ENCODE measurements around the gene EPHB1. TPM values are rescaled to one million over a fixed set of nuclear protein-coding genes. Genes with fewer than 3 reads are reported as not detected.

Gene EPHB1
- total and polyA plus RNA-seq, 5 experiments from 2014 or later, result not detected

DNA sequence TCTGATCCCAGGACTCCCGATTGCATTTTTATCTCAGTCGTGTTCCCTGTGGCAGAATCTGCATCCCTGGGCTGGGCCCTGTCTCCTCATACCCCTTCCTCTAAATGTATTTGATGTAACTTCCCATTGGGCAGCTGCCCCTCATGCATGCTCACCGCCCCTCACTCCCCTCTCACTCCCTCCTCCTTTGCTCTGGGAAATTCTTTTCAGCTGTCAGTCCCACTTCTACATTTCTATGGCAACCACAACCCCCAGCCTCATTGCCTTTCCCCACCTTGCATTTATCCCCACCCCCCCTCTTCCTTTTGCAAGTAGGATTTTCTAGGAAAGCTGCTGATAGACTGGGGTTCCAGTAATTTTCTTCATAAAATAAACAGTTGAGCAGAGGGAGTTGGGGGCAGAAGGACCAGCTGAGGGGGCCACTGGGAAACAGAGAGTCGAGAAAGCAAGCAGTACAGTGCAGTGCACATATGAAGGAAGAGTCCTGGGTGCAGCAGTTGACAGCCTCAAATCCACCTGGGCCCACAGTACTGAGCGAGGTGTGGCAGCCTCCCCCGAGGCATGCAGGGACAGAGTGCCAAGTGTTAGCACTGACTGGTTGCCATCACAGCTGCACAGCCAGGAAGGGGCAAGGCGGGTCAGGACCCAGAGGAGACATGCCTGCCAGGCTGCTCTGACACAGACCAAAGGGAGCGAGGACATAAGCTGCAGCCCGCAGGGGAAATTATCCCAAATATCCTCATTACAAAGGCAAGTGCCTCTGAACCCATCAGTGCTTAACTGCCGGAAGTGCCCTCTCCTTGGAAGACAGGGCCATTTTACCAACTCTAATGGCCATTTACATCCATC, 476.3 kb downstream of the EPHB1 start:
- ATAC-seq, result no peak
- POLR2A ChIA-PET, result no interaction called here

DNA sequence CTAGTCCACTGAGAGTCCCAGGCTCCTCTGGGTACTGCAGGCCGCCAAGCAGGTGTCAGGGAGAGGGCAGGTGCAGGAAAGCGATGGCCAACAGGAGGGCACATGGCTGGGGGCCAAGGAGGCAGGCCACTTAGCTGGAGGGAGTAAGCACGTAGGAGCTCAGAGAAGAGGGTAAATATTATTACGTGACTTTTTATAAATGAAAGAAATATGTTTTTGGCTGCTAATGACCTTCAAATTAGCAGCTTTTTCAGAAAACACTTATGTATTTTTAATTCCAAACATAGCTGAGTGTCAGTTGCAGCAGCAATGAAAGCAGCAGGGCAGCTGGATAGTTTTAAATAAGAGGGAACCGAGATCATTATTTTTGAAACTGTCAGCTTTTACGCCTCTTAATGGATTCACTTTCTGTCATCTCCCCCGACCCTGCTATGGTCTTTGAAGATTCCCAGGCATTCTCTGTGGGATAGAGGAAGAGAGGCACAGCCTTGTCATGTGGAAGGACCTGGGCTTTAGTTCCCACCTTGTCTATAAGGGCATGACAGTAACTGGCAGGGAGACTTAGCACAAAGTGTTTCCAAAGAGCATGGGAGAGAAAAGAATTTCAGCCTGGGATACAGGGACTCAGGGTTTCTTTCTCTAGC, 477.1 kb downstream of the EPHB1 start:
- H3K27ac Mint-ChIP-seq, result no peak overlapping the region
- no peak for ATAC-seq
- peaks cover 0 to 4% (median 0%) of the 10 kb centered on the region in 9 donors for H3K9me3 Mint-ChIP-seq
- H3K4me3 Mint-ChIP-seq, result no peak overlapping the region
- DNase-seq, result no peak
- peaks cover 0 to 7% (median 4%) of the 10 kb centered on the region in 5 donors for H3K27me3 Mint-ChIP-seq
- POLR2A ChIA-PET, result no interaction called here
- no peaks in the 10 kb centered on the region for H3K4me1 Mint-ChIP-seq
- no peaks in the 10 kb centered on the region for H3K36me3 Mint-ChIP-seq

More for the DNA sequence above, 476.3 kb downstream of the EPHB1 start:
- Mint-ChIP-seq H3K27ac (no peak overlapping the region), H3K4me1 (no peaks in the 10 kb centered on the region), H3K9me3 (peaks cover 0 to 4% (median 0%) of the 10 kb centered on the region in 9 donors), H3K27me3 (peaks cover 0 to 7% (median 4%) of the 10 kb centered on the region in 5 donors), H3K36me3 (no peaks in the 10 kb centered on the region), H3K4me3 (no peak overlapping the region)
- DNase-seq, result no peak

DNA sequence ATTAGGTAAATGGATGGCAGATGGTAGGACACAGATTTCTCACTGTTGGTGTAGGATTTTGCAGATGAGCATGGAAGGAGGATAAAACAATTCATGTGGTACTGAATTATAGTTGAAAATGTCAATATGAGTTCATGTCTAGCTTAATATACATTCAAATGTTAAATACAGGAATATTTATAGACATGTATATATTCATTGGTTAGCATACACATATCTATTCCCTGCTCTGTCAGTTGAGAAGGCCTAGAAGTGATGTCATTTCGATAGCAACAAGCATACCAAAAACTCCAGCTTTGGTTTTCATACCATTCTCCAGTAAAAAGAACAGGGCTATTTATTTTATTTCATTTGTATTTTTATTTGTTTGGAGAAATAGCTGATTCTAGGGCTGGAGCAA, 497.1 kb downstream of the EPHB1 start:
- POLR2A ChIA-PET, result no interaction called here
- H3K27me3 Mint-ChIP-seq, result no peaks in the 10 kb centered on the region

DNA sequence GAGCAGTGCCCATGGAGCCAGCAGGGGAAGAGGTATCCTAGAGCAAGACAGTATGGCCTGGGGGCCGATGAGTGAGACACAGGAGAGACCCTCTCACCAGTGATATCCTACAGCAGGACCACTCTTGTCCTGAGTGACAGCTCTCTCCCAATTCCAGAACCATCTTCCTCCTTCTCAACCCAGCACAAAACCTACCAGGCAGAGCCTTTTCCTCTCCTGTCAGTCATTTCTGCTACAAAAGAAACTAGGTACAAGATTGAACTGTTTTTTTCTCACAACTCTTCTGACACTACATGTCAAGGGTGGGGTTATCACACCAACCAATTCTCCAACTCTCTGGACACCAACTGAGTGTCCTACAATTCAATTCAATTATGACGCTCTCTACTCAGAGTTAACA, 506.6 kb downstream of the EPHB1 start:
- POLR2A ChIA-PET, result no interaction called here
- peaks cover 0 to 18% (median 0%) of the 10 kb centered on the region in 9 donors for H3K9me3 Mint-ChIP-seq
- H3K36me3 Mint-ChIP-seq, result no peaks in the 10 kb centered on the region
- DNase-seq, result no peak
- no peak overlapping the region for H3K4me3 Mint-ChIP-seq
- no peak for ATAC-seq
- no peaks in the 10 kb centered on the region for H3K4me1 Mint-ChIP-seq
- H3K27ac Mint-ChIP-seq, result no peak overlapping the region
- peaks cover 0 to 6% (median 0%) of the 10 kb centered on the region in 5 donors for H3K27me3 Mint-ChIP-seq

More for the DNA sequence above, 497.1 kb downstream of the EPHB1 start:
- Mint-ChIP-seq H3K4me1 (no peaks in the 10 kb centered on the region), H3K9me3 (peaks cover 0 to 8% (median 2%) of the 10 kb centered on the region in 9 donors), H3K27ac (no peak overlapping the region), H3K36me3 (no peaks in the 10 kb centered on the region), H3K4me3 (no peak overlapping the region)
- ATAC-seq (no peak), DNase-seq (no peak)

DNA sequence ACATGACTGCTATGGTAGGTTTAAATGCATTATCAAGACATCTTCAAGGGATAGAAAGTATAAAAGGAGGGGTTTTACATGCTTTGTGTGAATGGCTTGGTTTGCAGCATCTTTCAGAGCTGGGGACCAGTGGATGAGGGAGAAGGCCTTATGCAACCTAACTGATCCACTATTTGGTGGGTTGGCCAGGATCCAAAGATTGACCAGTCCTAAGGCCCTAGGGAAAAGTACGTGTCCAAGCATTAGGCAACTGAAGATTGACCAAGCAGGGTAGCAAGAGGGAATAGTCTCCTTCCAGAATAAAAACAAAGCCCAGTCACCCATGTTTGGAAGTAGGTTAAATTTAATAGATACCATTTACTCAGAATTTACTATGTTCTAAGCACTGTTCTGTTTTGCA, 509.3 kb downstream of the EPHB1 start:
- Mint-ChIP-seq H3K36me3 (no peaks in the 10 kb centered on the region), H3K27ac (no peak overlapping the region), H3K9me3 (peaks cover 0 to 18% (median 1%) of the 10 kb centered on the region in 9 donors), H3K4me1 (no peaks in the 10 kb centered on the region), H3K4me3 (no peak overlapping the region), H3K27me3 (peaks cover 0 to 6% (median 0%) of the 10 kb centered on the region in 5 donors)
- DNase-seq (no peak), ATAC-seq (no peak)
- POLR2A ChIA-PET, result no interaction called here

Other genes with a start within 250 kb of the EPHB1 start
- gene KY, start 144.2 kb upstream of the EPHB1 start, total RNA-seq, result not detected
- not detected for gene KY, start 144.2 kb upstream of the EPHB1 start, polyA plus RNA-seq

Data from naive thymus-derived CD8-positive, alpha-beta T cell (primary cell).